ENCODE results near the gene GMEB1. TPM values are rescaled to one million over a fixed set of nuclear protein-coding genes. Genes with fewer than 3 reads are reported as not detected.
"Not testable (repeated sequence)": the region's sequence is repeated elsewhere in the genome, so short reads cannot be mapped to it uniquely, and the experiment has no call there.

The GMEB1 gene
- total and polyA plus RNA-seq, 3 donors from 2014 or later = 12.6 to 17.2 (median 16.6) TPM

DNA sequence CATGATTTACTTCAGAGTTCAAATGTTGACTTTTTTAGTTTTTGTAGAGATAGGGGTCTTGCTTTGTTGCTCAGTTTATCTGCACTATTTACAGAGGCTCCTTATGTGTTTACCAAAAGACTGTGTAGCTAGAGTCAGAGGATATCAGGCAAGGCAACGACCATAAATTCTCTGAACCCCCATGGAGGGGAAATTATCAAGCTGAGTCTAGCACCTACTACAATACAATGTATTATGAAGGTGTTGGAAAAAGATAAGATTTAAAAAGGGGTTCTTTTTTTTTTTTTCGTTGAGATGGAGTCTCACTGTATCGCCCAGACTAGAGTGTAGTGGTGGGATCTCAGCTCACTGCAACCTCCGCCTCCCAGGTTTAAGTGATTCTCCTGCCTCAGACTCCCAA lies 16.4 kb downstream of the GMEB1 start:
- no peaks in the 10 kb centered on the region for H3K36me3 ChIP-seq (ENCODE audit: low read depth, missing control alignments)
- no peak for DNase-seq
- H3K27ac ChIP-seq = no peak overlapping the region
- H3K9me3 ChIP-seq = no peaks in the 10 kb centered on the region
- intact Hi-C loops (cut with DNase I; ENCODE audit: low total_unique reads) = no loop called here
- no peak for TF ChIP-seq POLR2A (IDR thresholded peaks at IDR 0.05)
- TF ChIP-seq, protein P1, sequence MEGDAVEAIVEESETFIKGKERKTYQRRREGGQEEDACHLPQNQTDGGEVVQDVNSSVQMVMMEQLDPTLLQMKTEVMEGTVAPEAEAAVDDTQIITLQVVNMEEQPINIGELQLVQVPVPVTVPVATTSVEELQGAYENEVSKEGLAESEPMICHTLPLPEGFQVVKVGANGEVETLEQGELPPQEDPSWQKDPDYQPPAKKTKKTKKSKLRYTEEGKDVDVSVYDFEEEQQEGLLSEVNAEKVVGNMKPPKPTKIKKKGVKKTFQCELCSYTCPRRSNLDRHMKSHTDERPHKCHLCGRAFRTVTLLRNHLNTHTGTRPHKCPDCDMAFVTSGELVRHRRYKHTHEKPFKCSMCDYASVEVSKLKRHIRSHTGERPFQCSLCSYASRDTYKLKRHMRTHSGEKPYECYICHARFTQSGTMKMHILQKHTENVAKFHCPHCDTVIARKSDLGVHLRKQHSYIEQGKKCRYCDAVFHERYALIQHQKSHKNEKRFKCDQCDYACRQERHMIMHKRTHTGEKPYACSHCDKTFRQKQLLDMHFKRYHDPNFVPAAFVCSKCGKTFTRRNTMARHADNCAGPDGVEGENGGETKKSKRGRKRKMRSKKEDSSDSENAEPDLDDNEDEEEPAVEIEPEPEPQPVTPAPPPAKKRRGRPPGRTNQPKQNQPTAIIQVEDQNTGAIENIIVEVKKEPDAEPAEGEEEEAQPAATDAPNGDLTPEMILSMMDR (IDR thresholded peaks at IDR 0.05) = no peak
- WGBS, 2 donors = 89 to 90% methylated on average over 4 of the region's 4 CpGs
- H3K27me3 ChIP-seq = no peaks in the 10 kb centered on the region
- H3K4me1 ChIP-seq = no peaks in the 10 kb centered on the region
- no peak overlapping the region for H3K4me3 ChIP-seq

DNA sequence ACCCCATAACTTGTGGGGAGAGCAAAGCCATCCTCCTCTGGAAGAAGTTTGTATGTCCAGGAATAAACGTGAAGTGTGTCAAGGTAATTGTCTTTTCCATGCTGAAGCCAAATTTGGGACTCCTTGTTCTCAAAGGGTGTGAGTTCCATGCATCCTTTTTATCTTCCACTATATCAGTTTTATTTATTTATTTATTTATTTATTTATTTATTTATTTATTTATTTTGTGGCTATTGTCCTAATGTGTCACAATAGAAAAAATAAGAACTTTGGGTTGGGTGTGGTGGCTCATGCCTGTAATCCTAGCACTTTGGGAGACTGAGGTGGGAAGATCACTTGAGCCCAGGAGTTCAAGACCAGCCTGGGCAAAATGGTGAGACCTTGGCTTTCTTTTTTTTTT lies 23.0 kb downstream of the GMEB1 start:
- H3K4me3 ChIP-seq; intact Hi-C loops (cut with DNase I; ENCODE audit: low total_unique reads); H3K36me3 ChIP-seq (ENCODE audit: low read depth, missing control alignments); H3K27ac ChIP-seq; H3K4me1 ChIP-seq; DNase-seq; H3K27me3 ChIP-seq; H3K9me3 ChIP-seq: not testable (repeated sequence)
- 81 to 89% methylated on average over 1 of the region's 1 CpG for WGBS, 2 donors

DNA sequence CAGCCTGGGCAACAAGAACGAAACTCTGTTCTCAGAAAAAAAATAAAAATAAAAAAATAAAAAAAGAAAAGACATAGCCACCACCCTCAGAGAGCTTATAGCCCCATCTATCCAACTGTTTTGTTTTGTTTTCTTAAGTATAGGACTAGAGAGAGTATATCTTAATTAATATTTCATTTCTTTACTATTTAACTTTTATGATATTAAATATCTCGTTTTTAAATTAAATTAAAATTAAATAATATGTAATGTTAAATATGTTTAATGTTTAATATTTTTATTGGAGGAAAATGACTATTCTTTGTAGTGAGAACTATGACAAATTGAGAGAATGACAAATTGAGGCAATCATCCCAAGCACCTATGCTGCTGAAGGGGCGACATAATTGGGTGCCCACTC lies 35.0 kb downstream of the GMEB1 start:
- H3K9me3 ChIP-seq = no peaks in the 10 kb centered on the region
- WGBS, 2 donors = 87 to 93% methylated on average over 3 of the region's 3 CpGs
- intact Hi-C loops (cut with DNase I; ENCODE audit: low total_unique reads) = no loop called here
- no peak for DNase-seq
- TF ChIP-seq POLR2A (IDR thresholded peaks at IDR 0.05) = no peak
- H3K36me3 ChIP-seq (ENCODE audit: low read depth, missing control alignments) = no peaks in the 10 kb centered on the region
- no peak overlapping the region for H3K27ac ChIP-seq
- H3K4me3 ChIP-seq = no peak overlapping the region
- H3K4me1 ChIP-seq = no peaks in the 10 kb centered on the region
- no peaks in the 10 kb centered on the region for H3K27me3 ChIP-seq

DNA sequence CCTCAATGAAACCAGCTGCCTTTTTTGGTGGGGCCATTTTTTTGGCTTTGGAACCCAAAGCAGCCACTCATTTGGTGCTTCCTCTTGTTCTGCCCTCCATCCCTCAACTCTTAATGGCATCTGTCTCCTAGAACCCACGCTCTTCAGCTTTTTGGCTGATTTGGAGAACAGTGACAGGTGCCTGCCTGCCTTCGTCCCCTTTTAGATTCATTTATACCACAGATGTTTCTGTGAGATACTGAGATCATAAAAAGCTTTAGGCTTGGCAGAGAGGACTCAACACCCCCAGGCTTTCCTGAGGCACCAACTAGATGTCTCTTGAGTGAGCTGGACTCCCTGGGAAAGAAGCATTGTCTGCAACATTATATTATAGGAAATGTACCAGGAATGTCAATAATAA lies 47.8 kb downstream of the GMEB1 start:
- intact Hi-C loops (cut with DNase I; ENCODE audit: low total_unique reads) = no loop called here
- Histone ChIP-seq H3K4me3 (no peak overlapping the region), H3K27me3 (no peaks in the 10 kb centered on the region), H3K27ac (no peak overlapping the region), H3K4me1 (no peaks in the 10 kb centered on the region), H3K36me3 (ENCODE audit: low read depth, missing control alignments) (no peaks in the 10 kb centered on the region), H3K9me3 (no peaks in the 10 kb centered on the region)
- 98 to 100% methylated on average over 2 of the region's 2 CpGs for WGBS, 2 donors
- no peak for TF ChIP-seq POLR2A (IDR thresholded peaks at IDR 0.05)
- TF ChIP-seq, protein P1 (IDR thresholded peaks at IDR 0.05) = no peak
- DNase-seq = no peak

DNA sequence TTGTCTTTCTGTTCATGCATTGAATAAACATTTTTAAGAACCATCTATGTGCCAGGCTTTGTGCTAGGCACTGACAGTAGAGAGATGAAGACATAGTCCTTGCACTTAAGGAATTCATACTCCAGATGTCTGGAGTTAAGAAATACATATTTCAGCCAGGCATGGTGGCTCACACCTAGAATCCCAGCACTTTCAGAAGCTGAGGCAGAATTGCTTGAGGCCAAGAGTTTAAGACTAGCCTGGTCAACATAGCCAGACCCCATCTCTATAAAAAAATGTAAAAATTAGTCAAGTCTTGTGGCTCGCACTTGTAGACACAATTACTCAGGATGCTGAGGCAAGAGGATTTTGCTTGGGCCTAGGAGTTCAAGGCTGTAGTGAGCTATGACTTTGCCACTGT lies 49.6 kb downstream of the GMEB1 start:
- Histone ChIP-seq H3K36me3 (ENCODE audit: low read depth, missing control alignments) (no peaks in the 10 kb centered on the region), H3K27ac (no peak overlapping the region), H3K27me3 (no peaks in the 10 kb centered on the region), H3K9me3 (no peaks in the 10 kb centered on the region), H3K4me3 (no peak overlapping the region), H3K4me1 (no peaks in the 10 kb centered on the region)
- no peak for DNase-seq
- 95 to 100% methylated on average over 1 of the region's 1 CpG for WGBS, 2 donors
- no peak for TF ChIP-seq POLR2A (IDR thresholded peaks at IDR 0.05)
- TF ChIP-seq, protein P1 (IDR thresholded peaks at IDR 0.05) = no peak
- intact Hi-C loops (cut with DNase I; ENCODE audit: low total_unique reads) = no loop called here

DNA sequence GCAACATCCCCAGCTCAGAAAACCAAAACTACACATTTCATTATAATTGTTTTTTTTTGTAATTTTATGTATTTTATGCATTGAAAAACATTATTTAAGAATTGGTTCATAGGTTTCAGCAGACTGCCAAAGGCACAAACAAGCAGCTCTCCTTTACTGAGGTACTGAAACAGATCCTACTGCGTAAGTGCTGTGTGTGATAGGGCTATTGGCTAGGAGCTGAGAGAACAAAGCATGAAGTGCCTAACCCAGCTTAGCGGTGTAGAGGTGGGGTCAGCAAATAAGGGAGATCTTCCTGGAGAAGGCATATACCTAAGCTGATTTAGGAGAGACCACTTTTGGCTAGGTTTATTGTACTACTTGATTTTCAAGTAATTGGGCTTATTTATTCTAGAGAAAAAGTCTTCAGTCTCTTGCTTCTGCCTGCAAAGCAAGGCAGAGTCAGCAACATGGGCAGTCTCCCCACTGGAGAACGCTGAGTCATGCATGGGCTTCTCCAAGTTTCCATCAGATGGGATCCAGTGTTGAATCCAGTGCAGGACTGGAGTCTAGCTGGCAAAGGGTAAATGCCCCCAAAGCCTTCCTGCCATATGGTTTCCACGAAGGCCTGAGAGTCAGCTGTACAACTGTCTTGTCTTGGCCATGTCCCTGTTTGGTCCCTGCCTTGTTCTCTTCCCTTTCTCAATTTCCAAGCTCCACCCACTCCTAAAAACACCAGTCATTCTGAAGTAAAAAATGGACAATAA lies 50.2 kb downstream of the GMEB1 start:
- H3K4me3 ChIP-seq = no peak overlapping the region
- intact Hi-C loops (cut with DNase I; ENCODE audit: low total_unique reads) = no loop called here
- H3K4me1 ChIP-seq = no peaks in the 10 kb centered on the region
- no peak overlapping the region for H3K27ac ChIP-seq
- DNase-seq = no peak
- no peaks in the 10 kb centered on the region for H3K36me3 ChIP-seq (ENCODE audit: low read depth, missing control alignments)
- 67 to 71% methylated on average over 4 of the region's 4 CpGs for whole genome bisulfite sequencing, 2 donors
- no peaks in the 10 kb centered on the region for H3K9me3 ChIP-seq
- no peaks in the 10 kb centered on the region for H3K27me3 ChIP-seq
- no peak for TF ChIP-seq POLR2A (IDR thresholded peaks at IDR 0.05)
- TF ChIP-seq, protein P1 (IDR thresholded peaks at IDR 0.05) = no peak
